ENCODE data around the gene SBF2.
"Not testable (repeated sequence)": the region's sequence is repeated elsewhere in the genome, so short reads cannot be mapped to it uniquely, and the experiment has no call there.

DNA sequence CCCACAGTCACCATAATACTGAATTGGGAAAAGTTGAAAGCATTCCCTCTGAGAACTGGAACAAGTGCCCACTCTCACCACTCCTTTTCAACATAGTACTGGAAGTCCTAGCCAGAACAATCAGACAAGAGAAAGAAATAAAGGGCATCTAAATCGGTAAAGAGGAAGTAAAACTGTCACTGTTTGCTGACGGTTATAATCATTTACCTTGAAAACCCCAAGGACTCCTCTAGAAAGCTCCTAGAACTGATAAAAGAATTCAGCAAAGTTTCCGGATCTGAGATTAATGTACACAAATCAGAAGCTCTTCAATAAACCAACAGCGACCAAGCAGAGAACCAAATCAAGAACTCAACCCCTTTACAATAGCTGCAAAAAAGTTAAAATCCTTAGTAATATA lies 306.7 kb downstream of the SBF2 start:
- not testable (repeated sequence) for TF ChIP-seq POLR2A (IDR thresholded peaks at IDR 0.05; ENCODE audit: low read depth, low read length); EZH2 (IDR thresholded peaks at IDR 0.05; ENCODE audit: borderline replicate concordance, low read depth, low read length, severe bottlenecking); POLR2AphosphoS5 (IDR thresholded peaks at IDR 0.05; ENCODE audit: insufficient read depth, low read depth, low read length)
- TF ChIP-seq, protein P1, sequence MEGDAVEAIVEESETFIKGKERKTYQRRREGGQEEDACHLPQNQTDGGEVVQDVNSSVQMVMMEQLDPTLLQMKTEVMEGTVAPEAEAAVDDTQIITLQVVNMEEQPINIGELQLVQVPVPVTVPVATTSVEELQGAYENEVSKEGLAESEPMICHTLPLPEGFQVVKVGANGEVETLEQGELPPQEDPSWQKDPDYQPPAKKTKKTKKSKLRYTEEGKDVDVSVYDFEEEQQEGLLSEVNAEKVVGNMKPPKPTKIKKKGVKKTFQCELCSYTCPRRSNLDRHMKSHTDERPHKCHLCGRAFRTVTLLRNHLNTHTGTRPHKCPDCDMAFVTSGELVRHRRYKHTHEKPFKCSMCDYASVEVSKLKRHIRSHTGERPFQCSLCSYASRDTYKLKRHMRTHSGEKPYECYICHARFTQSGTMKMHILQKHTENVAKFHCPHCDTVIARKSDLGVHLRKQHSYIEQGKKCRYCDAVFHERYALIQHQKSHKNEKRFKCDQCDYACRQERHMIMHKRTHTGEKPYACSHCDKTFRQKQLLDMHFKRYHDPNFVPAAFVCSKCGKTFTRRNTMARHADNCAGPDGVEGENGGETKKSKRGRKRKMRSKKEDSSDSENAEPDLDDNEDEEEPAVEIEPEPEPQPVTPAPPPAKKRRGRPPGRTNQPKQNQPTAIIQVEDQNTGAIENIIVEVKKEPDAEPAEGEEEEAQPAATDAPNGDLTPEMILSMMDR (IDR thresholded peaks at IDR 0.05; ENCODE audit: extremely low read depth in 1 of 2, insufficient read depth in 1 of 2, low read depth in 1 of 2, low read length in 2 of 2), result not testable (repeated sequence)
- TF ChIP-seq, protein P2, sequence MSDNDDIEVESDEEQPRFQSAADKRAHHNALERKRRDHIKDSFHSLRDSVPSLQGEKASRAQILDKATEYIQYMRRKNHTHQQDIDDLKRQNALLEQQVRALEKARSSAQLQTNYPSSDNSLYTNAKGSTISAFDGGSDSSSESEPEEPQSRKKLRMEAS (IDR thresholded peaks at IDR 0.05; ENCODE audit: insufficient read depth, insufficient read length), result not testable (repeated sequence)
